ENCODE measurements around the gene THSD4. TPM values are rescaled to one million over a fixed set of nuclear protein-coding genes. Genes with fewer than 3 reads are reported as not detected.
"Not testable (repeated sequence)": the region's sequence is repeated elsewhere in the genome, so short reads cannot be mapped to it uniquely, and the experiment has no call there.

The THSD4 gene
- total RNA-seq, 1 donor from 2014 or later, result not detected

DNA sequence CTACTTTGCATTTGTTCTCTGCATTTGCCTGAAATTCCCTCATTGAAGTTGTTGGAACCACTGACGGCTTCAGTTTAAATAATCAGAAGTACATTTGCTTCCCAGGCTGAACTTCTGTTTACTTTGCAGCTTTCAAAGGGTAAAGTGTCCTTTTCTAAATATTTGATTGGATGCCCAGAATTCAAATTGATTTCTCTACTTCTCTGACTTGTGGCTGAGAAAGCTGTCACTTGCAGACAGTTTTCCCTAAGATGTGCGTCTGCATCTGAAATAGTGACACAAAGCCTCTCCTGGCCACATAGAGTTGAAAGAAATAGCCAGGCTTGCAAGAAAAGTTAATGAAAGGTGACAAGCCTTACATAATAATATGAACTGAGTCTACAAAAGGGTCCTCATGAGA, 299.6 kb downstream of the THSD4 start:
- intact Hi-C loops (cut with micrococcal nuclease), result no loop called here

DNA sequence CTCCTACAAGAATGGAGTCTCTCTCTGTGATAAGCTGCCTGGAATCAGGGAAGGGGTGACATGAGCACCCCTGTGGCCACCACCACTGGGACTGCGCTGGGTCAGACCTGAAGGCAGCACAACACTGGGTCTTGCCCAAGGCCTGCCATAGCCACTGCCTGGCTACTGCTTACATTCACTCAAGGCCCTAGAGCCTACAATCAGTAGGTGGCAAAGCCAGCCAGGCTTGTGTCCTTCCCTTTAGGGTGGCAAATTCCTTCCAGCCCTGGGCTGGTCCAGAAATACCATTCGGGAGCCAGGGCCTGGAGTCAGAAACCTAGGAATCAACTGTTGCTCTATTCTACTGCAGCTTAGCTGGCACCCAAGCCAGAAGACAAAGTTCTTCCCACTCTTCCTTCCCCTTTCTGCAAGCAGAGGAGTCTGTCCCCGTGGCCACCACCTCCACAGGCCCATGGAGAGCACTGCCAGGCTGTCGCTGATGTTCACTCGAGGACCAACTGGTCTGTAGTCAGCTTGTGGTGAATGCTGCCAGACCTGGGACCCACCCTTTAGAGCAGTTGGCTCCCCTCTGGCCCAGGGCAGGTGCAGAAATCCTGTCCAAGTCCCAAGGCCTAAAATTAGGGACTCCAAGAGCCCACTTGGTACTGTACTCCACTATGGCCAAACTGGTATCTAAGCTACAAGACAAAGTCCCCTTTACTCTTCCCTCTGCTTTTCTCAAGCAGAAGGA, 307.4 kb downstream of the THSD4 start:
- intact Hi-C loops (cut with micrococcal nuclease), result no loop called here

DNA sequence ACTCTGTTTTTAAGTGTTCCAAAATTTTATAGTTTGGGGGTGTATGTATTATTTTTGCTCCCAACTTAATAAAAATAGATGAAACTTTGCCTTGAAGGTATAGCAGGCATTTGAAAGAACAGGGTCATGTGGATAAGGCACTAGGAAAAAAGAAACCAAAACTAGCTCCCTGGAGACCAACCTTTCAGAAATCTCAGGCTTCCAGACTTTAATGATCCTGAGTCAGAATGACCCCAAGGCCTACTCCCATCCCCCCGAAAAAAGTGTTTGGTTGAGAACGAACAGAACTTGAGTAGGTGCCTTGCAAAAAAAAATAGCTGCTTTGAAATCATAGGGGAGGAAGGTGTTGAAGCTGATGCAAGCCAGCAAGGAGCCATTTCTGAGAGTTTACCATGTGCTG, 309.5 kb downstream of the THSD4 start:
- intact Hi-C loops (cut with micrococcal nuclease), result no loop called here

DNA sequence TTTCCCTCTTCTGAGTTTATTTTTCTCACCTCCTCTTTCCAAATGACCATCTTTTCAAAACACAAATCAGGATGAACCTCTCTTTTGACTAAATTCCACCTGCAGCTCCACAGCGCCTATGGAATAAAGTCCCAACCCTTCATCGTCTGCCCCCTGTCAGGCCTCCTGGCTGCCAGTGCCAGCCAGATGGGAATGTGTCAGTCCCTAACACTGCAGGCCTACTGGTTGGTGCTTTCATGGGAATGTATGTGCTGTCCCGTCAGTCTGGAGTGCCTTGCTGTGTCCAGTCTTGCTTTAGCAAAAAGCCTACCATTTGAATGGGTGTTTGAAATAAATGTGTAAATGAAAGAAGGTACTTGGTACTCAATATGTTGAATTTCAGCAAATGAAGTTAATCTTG, 310.1 kb downstream of the THSD4 start:
- intact Hi-C loops (cut with micrococcal nuclease), result no loop called here

DNA sequence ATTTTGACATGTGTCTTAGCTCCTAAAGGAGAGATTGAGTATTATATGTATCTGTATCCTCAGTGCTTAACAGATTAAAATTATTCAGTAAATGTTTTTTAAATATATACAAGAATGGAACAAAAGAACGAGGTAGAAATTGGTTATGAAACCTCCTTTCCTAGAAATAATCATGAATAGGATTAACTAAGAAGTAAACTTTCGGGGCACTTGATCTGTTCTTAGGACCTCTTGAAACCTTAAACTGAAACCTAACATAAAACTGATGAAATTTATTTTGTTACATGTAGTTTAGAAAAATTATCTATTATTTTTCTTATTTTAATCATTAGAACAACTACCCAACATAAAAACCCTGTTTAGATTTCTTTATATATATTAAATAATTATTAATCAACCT, 311.5 kb downstream of the THSD4 start:
- intact Hi-C loops (cut with micrococcal nuclease), result no loop called here

DNA sequence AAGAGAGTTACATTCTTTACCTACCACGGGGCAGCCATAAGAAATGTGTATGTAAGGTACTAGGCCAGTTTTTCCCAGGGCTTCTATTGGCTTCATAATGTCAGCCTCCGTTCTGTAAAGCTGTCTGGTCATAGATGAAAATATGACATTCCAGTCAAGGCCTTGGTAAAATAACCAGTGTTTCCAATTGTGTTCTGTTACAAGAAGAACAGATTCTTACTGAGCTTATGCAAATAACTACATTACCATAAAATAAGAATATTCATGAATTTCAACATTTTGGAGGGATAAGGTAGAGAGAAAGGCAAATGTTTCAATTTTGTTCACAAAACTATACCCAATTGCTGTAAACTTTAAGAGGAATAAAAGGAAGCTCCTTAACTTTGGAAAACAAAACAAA, 315.5 kb downstream of the THSD4 start:
- intact Hi-C loops (cut with micrococcal nuclease), result no loop called here

DNA sequence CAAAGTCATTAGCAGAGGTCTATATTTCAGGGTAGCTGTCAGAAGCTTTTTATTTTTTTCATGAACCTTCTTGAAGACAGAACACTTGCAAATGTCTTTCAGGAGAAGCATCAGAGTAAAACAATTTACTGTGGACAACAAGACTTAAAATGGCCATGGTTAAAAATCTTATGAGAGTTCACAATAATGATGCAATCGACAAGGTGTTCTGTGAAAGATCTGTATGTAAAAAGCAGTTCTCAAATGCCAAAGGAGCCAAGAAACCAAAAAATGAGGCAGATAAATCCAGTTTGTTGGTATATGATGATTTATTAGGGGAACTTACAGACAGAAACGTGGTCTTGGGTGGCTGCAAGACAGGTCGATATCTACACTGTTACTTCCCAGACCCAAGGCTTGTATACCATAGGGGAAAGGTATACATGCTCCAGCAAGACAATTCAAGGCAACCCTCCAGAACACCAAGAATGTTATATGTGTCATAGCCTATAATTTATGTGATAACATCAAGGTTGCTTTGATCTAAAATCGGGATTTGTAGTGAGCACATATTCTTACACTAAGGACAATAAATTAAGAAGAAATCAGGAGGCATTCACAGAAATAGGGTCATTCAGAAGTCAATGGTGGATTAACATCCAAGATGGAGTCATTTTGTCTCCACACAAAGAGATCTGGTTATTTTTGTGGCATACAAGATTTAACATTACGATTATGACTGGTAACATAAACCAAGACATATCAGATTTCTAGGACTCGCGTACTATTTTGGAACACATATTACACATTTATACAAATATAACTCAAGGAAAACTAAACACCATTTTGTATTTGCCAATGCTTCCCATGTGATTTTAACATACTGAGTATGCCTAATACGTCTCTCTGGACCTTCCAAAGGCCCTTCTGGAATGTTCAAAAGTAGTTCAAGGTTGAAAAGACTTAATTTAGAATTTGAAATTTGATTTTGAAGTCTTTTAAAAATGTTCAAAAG, 316.4 kb downstream of the THSD4 start:
- intact Hi-C loops (cut with micrococcal nuclease), result no loop called here

DNA sequence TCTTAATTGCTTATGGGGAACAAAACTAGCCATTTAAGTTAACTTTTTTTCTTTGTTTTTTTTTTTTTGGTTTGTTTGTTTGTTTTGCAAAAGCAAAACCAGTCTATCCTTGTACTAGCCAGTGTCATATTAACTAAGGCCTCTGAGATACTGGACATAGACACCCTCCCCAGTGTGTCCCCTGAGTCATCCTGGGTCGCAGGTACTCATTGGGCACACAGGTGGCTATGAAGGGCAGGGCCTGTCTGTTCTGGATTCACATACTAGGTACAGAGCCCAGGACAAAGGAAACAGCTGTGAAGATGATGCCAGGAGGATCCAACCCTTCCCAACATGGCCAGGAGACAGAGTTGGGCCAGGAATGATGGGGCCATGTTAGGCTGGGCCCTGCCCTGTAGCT, 318.1 kb downstream of the THSD4 start:
- intact Hi-C loops (cut with micrococcal nuclease), result no loop called here

DNA sequence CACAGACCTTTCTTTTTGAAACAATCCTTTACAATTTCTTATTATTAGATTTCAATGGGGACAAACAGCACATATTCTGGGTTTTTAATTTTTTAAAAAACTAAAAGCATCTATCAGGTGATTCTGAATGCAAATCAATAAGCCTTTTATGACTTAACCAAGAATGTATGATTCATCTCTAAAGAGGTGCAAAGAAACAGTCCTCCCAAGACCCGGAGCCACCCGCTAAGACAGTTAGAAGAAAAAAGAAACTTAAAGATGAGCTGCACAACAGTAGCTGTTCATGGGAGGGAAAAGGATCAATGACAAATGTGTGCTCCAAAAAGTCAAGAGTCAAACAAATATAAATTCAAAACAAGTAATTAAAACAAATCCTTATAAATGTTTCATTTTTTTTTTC, 319.5 kb downstream of the THSD4 start:
- intact Hi-C loops (cut with micrococcal nuclease), result no loop called here

DNA sequence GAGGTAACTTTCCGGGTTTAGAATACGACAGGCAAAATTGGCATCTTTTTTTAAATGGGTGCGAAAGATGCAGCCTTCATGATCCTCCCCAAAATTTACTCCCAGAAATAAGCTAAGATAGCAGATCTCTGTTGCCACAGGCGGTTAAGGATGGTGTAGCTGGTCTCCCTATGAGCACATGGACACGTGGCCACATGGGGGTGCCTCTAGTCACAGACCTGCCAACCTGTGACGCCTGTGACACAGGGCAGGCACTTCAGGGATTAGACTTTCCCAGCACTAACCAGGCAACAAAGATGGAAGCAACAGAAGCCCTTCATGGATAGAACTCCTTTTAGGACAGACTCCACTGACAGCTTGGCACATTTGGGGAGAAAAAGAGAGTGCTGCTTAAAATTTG, 320.3 kb downstream of the THSD4 start:
- intact Hi-C loops (cut with micrococcal nuclease), result no loop called here

DNA sequence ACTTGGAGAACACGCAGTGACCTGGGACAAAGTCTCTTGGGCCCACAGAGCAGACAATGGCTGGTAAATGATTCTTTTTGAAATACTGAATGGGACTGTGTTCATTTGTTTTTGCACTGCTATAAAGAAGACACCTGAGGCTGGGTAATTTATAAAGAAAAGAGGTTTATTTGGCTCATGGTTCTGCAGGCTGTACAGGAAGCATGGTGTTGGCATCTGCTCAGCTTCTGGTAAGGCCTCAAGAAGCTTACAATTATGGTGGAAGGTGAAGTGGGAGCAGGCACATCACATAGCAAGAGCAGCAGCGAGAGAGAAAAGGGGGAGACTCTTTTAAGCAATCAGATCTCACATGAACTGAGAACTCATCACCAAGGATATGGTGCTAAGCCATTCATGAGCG, 321.6 kb downstream of the THSD4 start:
- intact Hi-C loops (cut with micrococcal nuclease), result no loop called here

DNA sequence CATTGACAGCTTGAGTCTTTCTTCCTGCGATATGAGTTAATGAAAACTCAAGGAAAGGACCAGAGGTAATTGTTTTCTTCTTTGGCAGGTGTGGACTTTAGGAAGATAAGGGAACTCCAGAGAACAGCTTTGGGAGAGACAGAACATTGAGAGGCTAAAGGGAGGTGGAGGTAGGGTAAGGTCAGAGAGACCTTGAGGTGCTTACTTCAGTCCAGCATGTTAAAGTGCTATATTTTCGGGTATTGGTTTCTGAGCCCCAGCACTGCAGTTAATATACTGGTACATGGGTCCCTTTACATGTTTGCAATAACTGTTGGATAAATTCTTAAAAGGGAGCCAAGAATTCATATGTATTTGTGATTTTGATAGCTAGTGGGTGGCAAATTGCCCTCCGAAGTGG, 322.1 kb downstream of the THSD4 start:
- intact Hi-C loops (cut with micrococcal nuclease), result no loop called here

DNA sequence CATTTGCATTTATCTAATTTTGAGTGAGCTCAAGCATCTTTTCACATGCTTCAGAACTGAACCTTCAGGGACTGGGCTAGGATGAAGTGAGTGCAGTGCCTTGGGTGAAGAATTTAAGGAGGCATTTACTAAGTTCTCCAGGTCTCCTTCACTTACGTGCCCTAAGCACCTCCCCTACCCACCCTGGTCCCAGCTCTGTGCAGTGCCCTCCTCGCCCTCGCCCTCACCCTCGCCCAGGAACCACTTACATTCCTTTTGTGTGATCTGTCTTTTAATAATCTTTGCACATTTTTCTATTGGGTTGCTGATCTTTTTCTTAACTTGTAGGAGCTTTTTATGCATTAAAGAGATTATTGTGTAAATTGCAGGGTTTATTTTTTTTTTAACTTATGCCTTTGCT, 322.6 kb downstream of the THSD4 start:
- intact Hi-C loops (cut with micrococcal nuclease), result no loop called here

DNA sequence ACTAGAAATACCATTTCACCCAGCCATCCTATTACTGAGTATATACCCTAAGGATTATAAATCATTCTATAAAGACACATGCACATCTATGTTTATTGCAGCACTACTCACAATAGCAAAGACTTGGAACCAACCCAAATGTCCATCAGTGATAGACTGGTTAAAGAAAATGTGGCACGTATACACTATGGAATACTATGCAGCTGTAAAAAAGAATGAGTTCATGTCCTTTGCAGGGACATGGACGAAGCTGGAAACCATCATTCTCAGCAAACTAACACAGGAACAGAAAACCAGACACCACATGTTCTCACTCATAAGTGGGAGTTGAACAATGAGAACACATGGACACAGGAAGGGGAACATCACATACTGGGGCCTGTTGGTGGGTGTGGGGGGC, 324.2 kb downstream of the THSD4 start:
- intact Hi-C loops (cut with micrococcal nuclease), result not testable (repeated sequence)

DNA sequence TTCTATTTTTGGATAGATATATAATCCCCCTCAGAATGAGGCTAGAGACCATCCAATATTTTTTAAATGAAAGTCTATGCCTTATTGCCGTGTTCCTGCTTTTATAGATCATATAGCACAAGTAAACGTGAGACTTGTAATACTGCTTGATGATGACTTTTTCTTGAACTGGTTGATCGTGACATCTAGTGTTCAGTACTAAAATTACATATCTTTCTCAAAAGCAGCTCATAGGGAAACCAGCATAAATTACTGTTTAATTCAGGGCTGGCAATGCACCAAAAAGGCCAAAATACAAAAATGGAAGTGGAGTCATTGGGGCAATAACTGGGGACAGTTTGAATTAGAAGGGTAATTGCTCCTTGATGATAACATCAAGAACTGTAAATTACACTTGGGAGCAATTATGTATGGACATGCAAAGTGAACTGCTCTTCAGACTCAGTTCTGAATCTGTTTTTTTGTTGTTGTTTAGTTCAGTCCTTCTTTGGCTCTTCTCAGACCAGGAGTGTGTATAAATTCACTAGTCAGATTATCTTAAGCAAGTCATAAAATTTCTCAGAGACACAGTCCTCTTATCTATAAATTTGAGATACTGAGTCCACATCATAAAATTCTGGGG, 325.3 kb downstream of the THSD4 start:
- intact Hi-C loops (cut with micrococcal nuclease), result loop anchor here (1.0 kb wide), 1 partner anchor 325 kb away; the partner anchor contains the start of gene THSD4

DNA sequence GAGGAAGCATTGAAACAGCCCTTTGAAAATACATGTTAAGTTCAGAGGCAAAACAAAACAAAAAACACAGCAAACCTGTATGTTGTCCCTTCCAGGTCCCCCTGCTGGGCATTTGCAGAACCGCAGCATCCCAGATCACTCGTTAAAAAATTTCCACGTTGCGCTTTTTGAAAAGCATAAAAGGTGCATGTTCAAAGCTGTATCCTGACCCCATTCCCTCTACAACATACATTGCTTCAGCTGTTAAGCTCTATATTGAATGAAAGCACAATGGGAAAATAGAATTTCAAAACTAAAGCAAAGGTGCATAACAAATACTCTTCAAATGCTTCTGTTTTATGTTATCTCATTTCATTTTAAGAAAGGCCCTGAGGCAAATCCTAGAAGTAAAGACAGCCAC, 328.3 kb downstream of the THSD4 start:
- intact Hi-C loops (cut with micrococcal nuclease), result no loop called here

DNA sequence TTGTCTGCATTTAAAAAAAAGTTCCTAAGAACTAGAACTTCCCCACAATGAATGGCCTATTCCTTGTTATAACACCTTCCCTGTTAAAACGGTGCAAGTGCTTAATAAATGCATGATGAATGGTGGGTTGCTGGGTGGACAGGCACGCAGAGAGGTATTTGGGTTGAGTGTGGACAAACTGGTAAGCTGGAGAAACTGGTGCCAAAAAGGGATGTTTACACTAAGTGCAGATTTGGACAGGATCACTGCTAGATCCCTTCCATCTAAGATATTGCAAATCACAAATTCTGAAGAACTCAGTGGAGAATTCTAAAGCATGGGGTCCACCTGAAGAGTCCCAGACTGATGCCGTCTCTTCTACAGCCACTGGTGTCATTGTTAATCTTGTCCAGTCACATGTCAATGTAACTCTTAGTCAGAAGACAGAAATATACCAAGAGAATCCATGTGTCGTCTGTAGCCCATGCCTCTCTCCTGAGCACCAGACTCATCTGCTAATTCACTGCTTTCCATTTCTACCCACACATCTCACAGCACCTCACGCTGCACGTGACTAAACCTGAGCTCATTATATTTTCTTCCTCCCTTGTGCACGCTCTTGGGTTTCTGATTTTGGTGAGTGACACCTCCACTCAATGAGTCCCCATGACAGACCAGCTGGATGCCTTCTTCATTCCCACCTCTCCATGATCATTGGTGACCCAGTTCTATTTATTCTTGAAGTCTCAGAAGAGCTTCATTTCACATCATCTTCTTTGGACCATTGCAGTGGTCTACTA, 328.9 kb downstream of the THSD4 start:
- intact Hi-C loops (cut with micrococcal nuclease), result no loop called here

DNA sequence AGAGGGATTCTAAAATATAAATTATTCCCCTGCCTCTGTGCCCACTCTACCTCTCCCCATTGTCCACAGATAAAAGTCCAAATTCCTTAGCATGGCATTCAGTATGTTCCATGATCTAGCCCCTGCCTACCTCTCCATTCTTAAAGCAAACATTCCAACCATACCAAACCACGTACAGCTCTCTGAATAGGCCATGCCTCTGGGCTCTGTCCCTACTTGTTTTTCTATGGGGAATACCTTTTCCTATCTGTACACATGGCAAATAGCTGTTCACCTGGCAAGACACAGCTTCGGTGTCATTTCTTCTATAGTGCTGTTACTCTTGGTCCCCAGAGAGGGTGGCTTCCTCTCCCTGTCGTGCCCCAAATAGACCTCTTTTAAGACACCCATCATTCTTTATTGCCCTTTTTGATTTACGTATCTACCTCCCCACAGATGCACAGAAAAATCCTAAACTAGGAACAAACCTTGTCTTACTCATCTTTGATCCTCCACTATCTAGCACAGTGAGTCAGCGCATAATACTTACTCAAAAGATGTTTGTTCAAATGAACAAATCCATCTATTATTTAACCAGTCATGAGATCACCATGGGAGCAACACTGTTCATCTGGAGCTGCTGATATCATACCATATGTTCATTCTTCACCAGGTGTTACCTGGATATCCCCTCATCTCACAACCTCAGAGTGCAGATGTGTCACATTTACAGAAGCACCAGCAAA, 329.8 kb downstream of the THSD4 start:
- intact Hi-C loops (cut with micrococcal nuclease), result no loop called here

DNA sequence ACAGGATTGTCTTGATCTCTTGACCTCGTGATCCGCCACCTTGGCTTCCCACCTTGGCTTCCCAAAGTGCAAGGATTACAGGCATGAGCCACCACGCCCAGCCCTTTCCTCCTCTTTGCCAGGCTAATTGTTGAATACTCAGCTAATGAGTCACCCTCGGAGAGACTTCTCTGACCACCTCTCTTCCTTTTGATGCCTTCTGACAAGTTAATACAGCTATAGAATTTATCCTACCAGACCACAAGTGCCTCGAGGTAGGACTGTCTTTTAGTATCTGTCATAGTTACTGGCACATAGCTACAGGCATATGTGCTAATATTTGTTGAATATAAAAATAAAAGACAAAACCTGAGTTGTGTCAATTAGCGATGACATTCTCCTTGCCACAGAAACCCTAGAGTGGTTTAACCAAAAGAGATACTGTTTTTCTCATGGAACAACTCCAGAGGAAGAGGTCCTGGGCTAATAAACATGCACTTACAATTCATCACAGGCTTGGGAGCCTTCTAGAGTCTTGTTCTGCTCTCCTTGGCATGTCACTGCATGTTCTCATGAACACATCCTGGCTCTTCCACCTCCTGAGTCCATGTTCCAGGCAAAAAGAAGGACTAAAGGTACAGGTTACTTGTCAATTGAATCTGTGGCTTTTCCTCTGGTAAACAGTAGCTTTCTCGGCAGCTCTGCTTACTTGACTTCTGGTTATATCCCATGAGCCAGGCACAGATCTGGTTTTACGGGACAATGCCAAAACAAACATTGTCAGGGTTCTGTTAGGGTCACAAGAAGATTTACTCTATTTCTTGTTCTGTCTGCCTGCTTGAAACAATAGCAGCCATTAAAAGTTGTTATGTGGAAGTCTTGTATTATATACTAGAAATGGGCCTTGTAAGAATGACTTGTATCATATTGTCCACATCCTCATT, 332.3 kb downstream of the THSD4 start:
- intact Hi-C loops (cut with micrococcal nuclease), result no loop called here

Measured in T-helper 2 cell treated with Interferon-gamma antibody and Interleukin-4, amounts not matched to agents 100 ng/mL and 5 ng/mL, for 36 hours (primary cell).